Stimulated activated CD4-positive, alpha-beta T cell treated with anti-CD3 and anti-CD28 coated beads, Interleukin-15, amount 100 ng/mL, for 24 hours (primary cell): Measurements from ENCODE around the gene FBXL17.
"Not testable (repeated sequence)": the region's sequence is repeated elsewhere in the genome, so short reads cannot be mapped to it uniquely, and the experiment has no call there.

Experiments
- DNase-seq: peaks from one replicate; pipeline ENCODE4 v3.0.0-alpha.2; 2020

Gene FBXL17

DNA sequence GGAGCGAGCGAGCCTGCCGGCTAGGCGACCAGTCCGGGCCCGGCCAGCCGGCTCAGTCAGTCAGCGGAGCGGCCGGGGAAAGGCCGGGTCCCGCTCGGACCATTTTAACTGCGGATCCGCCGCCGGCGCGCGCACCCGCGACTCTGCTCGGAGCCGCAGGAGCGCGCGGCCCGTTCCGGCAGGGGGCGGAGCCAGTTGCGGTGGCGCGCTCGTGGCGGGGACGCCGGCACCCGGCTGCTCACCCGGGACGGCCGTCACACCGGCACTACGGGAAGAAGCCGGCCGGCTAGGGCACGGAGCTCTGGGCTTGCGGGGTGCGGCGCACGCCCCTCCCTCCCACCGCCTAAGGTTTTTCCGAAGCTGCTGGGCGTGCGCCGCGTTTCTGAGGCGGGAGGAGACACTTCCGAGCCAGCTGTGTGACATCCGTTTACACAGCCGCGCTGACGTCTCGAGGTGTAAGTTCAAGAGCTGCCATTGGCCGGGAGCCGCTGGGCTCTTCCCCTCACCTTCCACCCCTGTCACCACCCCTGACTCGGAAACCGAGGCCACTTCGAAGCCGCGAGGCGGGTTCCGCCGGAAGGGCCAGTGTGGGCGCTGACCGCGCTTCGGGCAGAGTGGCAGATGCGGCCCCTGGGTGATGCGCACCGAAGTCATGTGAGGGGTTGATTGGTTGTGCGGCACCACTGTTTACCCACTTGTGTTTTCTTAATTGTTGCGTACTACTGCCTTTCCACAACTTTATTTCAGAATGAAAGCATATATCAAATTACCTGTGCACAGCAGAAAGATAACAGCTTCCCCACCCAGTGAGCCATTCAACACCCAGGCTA is at the start of gene FBXL17:
FBXL17 (minus strand) TSS at position 145 of the 830 bp plus-strand sequence.
- DNase-seq, result peak; percentile 94

DNA sequence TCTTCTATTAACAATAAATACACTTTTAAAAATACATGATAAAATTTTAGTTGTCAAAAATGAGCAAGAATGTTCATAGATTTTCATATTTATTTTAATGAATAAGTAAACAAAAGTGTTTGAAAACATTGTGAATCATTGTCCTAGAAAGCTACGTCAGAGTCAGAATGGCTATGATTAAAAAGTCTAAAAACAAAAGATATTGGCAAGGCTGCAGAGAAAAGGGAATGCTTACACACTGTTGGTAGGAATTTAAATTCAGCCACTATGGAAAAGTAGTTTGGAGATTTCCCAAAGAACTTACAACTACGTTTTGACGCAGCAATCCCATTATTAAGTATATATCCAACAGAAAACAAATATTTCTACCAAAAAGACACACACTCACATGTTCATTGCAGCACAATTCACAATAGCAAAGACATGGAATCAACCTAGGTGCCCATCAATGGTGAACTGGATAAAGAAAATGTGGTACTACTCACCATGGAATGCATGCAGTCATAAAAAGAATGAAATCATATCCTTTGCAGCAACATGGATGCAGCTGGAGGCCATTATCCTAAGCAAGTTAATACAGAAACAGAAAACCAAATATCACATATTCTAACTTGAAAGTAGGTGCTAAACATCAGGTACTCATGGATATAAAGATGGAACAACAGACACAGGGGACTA is 49.2 kb upstream of the FBXL17 start:
- no peak for DNase-seq

DNA sequence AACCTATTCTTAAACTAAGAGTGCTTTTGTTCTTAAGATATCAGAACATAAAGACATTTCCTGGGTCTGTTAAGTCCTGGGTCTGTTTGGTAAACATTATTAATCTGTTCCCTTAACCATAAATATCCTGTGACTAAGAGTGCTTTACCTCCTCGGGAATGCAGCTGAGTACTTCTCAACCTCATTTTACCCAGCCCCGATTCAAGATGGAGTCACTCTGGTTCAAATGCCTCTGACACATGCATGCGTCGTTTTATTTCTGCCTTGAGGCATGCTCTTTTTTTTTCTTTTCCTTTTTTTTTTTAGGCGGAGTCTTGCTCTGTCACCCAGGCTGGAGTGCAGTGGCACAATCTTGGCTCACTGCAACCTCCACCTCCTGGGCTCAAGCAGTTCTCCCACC is 39.8 kb upstream of the FBXL17 start:
- no peak for DNase-seq

DNA sequence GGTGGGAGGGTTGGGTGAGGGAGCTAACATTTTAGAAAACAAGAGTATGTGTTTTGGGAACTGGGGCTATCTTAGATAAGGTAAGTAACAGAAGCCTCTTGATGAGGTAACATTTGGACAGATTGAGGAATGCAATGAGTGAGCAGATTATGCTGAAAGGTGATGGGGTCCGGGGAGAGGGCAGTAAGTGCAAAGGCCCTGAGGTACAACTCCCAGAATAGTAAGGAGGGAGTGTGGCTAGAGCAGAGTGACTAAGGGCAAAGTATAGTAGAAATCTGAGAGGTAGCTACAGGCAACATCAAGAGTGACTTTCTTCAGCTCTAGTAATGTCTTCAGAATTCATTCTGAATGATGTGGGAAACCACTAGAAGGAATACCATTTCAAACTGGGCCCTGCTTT is 38.9 kb upstream of the FBXL17 start:
- DNase-seq, result no peak

DNA sequence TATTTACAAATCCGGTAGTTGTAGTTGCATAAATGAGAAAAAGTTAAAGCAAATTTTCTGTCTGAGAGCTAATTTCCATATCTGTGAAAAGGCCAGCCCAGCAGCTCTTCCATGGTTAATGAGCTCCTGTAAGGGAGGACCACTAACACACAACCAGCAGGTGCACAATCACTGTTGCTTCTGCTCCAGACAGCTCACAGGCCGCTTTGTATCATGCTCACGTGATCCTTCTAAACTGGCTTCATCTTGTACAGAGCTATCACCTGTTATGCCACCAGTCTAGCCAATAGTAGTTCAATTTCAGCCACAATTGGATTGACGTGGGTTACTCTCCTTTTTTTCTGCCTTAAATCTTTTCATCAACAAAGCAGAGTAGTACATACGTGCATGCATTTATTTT is 38.3 kb upstream of the FBXL17 start:
- DNase-seq, result no peak

DNA sequence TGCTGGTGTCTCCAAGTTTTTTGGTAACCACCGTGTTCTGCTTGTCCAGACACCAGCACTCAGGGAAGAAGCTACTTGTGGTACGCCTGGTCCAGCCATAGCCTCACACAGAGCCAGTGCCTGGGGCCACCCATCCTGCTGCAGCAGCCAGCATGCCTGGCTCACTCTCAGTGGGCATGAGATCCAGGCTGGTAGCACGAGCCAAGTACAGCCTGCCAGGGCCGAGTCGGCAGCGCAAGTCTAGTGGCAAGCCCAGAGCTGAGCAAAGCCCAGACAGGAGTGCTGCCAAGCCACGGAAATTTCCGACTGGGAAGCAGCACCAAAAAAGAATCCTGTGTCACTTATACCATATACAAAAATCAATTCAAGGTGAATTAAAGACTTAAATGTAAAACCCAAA is 36.3 kb upstream of the FBXL17 start:
- no peak for DNase-seq

DNA sequence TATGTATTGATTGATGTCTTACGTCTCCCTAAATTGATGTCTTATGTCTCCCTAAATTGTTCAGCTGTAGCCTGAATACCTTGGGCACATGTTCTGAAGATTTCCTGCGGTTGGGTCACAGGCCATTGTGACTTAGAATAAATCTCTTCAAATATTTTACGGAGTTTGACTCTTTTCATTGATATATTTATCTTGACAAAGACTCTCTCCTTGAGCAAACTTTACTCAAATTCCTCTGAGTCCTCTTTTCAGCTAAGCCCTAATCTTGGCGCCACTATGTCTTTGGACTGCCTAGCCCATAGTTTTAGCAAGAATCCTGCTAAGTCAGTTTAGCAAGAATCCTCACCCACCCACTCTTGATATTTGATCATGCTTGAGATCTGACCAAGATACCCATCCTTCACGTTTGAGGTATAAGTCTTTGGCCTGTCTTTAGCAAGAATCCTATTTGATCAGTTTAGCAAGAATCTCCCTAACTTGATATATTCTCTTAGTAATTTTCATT is 35.3 kb upstream of the FBXL17 start:
- DNase-seq, result no peak

DNA sequence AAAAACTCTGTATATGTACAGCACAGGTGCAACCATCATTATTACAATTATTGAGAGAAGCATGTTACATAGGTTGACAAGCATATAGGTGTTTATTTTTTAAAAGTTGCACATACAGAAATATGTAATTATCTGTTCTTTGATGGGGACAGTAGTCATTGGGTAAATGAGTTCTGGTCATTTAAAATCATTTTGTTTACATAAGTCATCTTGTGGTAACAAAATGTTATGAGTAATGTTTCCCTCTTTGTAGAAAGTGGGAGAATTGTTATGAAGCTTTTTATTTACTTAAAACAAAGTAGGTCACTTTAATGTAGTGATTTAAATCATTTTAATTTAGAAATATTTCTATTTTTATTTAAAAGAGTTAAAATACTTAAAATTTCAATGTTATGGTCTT is 33.8 kb upstream of the FBXL17 start:
- DNase-seq, result no peak

DNA sequence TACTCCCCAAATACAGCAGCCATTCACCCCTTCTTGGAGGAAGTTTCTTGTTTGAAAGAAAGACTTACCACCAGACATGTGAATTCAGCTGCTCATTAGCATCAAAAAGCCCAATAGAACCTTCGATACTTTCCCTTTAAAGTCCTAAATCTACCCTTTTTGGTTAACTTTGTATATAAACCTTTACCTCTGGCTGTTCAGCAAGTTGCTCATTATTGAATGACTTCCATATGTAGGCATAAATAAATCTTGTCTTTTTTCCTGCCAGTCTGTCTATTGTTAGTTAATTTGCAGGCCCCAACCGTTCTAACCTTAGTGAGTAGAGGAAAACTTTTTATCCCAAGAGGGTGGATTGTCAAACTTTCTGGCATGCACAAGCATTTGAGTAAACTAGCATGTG is 27.9 kb upstream of the FBXL17 start:
- DNase-seq, result no peak

DNA sequence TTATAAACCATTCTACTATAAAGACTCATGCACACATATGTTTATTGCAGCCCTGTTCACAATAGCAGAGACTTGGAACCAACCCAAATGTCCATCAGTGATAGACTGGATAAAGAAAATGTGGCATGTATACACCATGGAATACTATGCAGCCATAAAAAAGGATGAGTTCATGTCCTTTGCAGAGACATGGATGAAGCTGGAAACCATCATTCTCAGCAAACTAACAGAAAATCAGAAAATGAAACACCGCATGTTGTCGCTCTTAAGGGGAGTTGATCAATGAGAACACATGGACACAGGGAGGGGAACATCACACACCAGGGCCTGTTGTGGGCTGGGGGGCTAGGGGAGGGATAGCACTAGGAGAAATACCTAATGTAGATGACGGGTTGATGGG is 23.3 kb upstream of the FBXL17 start:
- not testable (repeated sequence) for DNase-seq

DNA sequence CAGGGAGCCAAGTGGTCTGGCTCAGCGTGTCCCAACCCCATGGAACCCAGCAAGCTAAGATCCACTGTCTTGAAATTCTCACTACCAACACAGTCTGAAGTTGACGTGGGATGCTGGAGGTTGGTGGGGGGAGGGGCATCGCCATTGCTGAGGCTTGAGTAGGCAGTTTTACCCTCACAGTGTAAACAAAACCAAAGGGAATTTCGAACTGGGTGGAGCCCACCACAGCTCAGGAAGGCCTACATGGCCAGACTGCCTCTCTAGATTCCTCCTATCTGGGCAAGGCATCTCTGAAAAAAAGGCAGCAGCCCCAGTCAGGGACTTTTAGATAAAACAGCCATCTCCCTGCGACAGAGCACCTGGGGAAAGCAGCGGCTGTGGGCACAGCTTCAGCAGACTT is 17.1 kb upstream of the FBXL17 start:
- no peak for DNase-seq

DNA sequence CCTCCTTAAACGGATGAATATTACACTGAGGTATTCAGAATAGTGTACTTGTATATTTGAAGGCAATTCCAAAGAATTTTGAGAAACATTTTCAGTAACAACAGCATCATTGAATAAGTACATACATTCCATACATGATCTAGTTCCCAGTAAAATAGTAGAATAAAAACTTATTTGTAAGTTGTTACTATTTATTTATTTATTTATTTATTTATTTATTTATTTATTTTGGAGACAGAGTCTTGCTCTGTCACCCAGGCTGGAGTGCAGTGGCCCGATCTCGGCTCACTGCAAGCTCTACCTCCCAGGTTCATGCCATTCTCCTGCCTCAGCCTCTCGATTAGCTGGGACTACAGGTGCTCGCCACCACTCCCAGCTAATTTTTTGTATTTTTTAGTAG is 14.9 kb upstream of the FBXL17 start:
- DNase-seq, result not testable (repeated sequence)

DNA sequence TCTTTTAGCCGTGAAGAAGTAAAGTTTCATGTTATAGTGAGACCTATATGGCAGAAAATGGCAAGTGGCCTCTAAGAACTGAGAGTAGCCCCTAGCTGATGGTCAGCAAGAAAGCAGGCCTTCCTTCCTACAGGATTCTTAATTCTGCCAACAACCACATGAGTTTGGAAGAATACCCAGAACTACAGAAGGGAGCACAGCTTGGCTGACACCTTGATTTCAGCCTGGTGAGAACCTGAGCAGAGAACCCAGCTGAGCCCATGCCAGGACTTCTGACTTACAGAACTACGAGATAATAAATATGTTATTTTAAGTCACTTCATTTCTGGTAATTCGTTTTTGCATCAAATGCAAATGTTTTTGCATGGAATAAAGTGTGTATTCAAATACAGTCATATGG is 5.9 kb upstream of the FBXL17 start:
- no peak for DNase-seq

DNA sequence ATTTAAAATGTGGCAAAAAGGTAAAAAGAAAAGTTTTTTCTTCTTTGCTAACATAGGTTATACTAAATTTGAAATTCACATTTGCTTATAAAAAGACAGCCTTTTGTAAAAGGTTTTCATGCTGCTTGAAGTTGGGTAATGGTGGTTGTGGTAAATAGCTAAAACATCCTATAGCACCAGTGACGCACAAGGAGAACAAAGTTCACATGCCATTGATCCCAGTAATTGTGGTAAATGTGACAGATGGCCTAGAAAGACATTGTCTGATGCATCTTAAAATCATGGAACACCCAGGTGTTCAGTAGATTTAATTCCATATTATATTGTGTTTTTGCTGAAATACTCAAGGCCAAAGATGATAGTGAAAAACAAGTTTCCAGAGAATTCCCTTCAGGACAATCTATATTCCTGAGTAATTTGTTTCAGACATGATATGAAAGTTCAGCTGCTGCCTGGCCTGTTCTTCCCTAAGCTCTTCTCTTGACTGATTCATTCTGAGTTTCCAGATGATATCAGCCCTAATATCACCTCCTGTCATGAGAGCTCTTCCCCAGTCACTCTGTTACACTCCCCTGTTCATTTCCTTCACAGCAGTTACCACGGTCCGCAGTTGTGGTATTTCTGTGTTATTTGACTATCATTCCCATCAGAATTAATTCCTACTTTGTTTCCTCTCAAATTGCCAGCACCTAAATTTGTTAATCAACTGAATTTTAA is 4.6 kb upstream of the FBXL17 start:
- DNase-seq, result no peak

DNA sequence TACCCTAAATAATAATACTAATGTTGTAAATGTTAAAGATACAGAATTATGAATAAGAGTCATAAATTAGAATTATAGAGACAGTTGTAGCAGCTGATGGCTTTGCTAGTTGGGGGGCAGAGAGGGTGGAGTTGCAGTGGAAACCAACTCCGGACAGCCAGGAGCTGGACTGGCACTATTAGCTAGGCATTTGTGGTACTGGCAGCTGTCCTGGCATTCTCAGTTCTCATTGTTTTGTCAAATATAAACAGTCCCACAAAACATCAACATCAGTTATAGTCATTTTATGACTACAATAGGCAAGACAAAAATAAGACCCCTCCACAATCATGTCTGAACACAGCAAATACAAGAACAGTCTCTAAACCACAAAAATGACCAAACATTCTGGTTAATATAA is 2.8 kb upstream of the FBXL17 start:
- DNase-seq, result no peak

DNA sequence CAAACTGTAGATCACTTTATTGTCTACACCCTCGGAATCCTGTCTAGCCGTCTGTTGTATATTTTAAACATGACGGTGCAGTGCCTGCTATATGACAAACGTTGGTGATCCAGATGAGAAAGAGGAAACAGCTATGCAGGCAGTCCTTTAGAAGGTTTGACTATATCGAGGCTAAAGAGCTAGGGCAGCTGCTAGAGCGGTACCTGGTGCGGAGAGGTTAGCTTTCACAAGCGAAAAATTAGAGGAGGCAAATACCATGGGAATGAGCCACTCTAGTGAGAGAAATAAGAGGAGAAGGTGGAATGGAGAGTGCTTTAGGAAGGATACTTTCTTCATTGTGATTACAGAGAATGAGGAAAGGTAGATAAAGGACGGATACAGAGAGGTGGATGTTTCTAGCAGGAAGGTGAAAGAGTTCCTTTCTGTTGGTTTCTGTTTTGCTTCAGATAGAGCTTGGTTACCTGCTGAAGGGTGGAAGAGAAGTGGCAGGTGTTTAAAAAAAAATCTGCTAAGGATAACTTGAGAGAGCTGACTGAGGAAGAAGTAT is 959 bp upstream of the FBXL17 start:
- peak; percentile 11 for DNase-seq

DNA sequence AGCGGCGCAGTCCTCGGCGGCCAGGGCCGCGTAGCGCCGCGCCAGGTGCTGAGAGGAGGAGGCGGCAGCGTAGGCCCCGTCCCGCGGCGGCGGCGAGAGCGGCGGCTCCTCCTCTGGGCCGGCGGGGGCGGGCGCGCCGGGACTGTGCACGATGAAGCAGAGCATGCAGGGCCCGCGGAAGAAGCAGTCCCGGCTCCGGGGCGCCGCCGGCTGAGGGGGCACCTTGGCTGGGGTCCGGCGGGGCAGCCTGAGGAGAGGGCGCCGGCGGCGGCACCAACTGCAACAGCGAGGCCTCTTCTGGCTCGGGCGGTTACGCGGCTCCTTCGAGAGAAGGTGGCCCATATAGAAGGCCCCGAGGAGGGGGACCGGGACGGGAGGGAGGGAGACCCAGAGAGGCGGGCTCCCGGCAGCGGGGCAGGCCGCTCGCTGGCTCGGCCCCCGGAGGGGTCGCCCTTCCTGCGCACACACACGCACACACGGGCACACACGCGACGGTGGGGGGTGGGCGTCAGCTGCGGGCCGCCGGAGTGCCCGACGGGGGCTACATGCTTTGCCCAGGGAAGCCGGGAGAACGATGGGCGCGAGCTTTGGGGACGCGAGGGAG is 446 bp downstream of the FBXL17 start:
- DNase-seq, result peak; percentile 81

DNA sequence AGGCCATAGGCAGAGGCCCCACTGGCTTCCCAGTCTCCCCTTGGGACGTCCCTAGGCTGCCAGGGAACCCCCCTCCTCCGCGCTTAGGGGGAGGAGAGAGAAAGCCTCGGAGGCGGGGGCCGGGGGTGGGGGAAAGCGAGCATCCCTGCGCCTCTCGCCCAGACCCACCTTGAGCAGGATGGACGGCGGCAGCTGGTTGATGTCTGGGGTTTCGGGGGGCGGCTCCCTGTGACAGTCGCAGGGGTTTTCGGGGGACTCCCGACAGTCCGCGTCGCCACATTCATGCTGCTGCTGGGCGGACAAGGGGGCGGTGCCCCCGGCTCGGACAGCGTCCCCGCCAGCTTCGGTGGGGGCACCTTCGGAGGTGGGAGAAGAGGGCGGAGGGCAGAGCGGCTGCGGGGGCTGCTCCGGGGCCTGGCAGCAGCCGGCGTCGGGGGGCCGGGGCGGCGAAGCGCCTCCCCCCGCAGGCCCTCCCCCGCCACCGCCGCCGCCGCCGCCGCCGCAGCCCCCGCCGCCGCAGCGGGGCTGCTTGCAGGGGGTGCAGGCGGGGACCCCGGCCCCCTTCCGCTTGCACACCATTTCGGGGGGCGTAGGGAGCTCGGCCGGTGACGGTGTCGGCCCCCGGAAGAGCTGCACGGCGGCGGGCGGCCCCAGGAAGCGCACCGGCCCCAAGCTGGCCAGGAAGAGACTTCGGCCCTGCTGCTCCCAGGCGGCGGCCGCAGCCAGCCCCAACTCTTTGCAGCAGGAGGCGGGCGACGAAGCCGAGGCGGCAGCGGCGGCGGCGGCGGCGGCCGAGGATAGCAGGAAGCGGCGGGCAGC is 1.2 kb downstream of the FBXL17 start:
- peak; percentile 69 for DNase-seq

DNA sequence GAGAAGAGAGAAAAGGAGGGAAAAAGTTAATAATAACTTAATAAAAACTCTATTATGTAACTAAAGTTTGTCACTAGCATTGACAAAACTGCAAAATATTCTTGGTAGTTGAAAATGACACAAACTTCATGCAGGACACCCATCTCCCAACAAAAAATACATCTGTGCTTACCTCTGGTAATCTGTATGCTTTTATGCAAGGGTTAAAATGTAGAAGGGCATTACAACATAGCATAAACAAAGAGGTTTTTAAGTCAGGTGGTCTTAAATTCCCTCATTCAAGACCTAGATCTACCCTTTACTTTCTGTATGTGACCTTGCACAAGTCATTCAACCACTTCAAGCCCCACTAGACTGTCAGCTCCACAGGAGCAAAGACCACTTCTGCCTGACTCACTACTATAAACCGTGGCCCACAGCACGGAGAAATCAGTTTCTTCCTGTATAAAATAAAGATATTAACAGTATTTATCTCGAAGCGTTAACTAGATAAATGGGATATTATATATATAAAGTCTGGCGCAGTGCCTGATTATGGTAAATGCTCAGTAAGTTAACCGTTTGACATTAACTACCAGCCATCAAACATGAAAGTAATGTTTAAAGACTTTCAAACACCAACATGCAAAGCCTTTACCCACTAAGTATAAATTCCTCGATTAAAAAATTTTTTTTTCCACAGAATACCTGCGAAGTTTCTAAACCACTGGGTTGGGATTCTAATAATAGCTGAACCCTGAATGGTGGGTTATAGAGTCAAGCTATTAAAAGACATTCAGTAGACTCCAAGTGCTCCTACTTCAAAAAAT is 2.0 kb downstream of the FBXL17 start:
- DNase-seq, result no peak

DNA sequence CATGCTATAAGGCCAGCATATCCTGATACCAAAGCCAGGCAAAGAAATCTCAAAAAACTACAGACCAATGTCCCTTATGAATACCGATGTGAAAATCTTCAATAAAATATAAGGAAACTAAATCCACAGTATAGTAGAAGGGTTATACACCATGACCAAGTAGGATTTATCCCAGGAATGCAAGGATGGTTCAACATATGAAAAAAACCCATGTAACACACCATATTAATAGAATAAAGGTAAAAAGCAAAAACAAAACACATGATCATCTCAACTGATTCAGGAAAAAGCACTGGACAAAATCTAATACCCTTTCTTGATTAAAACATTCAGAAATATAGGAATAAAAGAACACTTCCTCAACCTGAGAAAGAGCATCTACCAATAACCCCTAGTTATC is 6.1 kb downstream of the FBXL17 start:
- no peak for DNase-seq

DNA sequence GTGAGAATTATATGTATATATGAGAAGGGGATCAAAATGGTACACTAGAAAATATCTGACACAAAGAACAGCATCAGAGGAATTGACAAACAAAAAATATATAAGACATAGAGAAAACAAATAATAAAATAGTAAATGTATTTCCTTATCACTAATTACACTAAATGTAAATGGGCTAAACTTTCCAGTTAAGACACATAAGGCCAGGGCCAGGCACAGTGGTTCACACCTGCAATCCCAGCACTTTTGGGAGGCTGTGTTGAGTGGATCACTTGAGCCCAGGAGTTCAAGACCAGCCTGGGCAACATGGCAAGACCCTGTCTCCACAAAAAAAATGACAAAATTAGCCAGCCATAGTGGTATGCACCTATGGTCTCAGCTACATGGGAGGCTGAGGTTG is 8.5 kb downstream of the FBXL17 start:
- no peak for DNase-seq
